Astrocyte of the cerebellum (primary cell): ENCODE results near the gene TMED5.

Experiments used
- DNase-seq: peaks from one replicate; pipeline ENCODE4 v3.0.0-alpha.2; 2011; ENCODE audit warnings: low read depth
- H3K4me3 ChIP-seq: 2 replicates; pipeline ENCODE4 v1.5.1; 2011; ENCODE audit warnings: mild to moderate bottlenecking, low read depth, low read length, moderate library complexity
- in situ Hi-C: cut with HindIII; loops from 2 replicates; pipeline ENCODE4 v1.10.0; 2017; ENCODE audit warnings: low sequenced_read_pairs
- TF ChIP-seq, protein P1 (sequence below): IDR thresholded peaks from 2 replicates; pipeline ENCODE4 v1.5.1; 2012; ENCODE audit warnings: low read length, low read depth, moderate library complexity, mild to moderate bottlenecking; ENCODE audit errors: missing control alignments

The TMED5 gene

DNA sequence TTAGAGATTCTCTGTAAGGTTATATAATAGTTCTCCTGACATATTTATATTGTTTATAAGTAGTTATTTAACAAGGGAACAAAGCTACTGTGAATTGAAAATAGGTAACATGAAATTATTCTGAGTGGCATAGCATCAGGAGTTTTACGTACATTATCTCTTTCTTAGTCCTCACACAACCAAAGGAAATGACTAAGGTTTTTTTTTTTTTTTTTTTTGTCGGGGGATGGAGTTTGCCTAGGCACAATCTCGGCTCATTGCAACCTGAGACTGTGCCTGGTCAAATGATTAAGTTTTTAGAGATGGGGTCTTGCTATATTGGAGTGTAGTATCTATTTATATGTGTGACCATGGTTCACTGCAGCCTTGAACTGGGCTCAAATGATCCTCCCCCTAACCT lies 24.9 kb downstream of the TMED5 start:
- TF ChIP-seq, protein P1, sequence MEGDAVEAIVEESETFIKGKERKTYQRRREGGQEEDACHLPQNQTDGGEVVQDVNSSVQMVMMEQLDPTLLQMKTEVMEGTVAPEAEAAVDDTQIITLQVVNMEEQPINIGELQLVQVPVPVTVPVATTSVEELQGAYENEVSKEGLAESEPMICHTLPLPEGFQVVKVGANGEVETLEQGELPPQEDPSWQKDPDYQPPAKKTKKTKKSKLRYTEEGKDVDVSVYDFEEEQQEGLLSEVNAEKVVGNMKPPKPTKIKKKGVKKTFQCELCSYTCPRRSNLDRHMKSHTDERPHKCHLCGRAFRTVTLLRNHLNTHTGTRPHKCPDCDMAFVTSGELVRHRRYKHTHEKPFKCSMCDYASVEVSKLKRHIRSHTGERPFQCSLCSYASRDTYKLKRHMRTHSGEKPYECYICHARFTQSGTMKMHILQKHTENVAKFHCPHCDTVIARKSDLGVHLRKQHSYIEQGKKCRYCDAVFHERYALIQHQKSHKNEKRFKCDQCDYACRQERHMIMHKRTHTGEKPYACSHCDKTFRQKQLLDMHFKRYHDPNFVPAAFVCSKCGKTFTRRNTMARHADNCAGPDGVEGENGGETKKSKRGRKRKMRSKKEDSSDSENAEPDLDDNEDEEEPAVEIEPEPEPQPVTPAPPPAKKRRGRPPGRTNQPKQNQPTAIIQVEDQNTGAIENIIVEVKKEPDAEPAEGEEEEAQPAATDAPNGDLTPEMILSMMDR: no peak
- no peak for DNase-seq
- in situ Hi-C loops: no loop called here

DNA sequence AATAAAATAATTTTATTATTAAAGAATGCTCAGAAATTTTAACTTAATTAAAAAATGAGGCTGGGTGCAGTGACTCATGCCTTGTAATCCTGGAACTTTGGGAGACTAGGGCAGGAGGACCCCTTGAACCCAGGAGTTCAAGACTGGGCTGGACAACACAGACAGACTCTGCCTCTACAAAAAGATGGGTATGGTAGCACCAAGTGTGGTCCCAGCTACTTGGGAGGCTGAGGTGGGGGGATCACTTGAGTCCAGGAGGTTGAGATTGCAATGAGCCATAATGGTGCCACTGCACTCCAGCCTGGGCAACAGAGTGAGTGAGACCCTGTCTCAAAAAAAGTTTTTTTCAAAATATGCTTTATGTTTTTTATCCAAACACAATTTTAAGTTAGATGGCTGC lies 25.3 kb downstream of the TMED5 start:
- TF ChIP-seq, protein P1: no peak
- H3K4me3 ChIP-seq: no peak overlapping the region
- in situ Hi-C loops: no loop called here
- DNase-seq: no peak

More for the DNA sequence above, 24.9 kb downstream of the TMED5 start:
- H3K4me3 ChIP-seq: no peak overlapping the region

DNA sequence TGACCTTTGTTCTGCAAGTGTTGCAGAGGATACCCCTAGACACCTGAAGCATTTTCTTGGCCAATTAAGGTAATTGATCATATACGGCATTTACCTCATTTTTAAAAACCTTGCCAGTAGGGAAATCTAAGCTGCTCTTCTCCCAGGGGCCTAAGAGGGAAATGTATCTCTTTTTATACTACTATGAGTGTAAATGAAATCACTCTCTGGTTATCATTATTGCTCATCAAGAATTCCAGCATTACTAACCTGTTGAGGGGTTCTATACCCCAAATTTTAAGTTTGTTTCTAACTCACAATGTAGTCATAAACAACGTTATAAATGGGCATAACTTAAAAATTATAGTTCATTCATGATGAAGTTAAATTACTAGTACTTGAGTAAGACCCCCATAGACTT lies 27.4 kb downstream of the TMED5 start:
- no peak for DNase-seq
- in situ Hi-C loops: no loop called here
- TF ChIP-seq, protein P1: no peak
- no peak overlapping the region for H3K4me3 ChIP-seq

DNA sequence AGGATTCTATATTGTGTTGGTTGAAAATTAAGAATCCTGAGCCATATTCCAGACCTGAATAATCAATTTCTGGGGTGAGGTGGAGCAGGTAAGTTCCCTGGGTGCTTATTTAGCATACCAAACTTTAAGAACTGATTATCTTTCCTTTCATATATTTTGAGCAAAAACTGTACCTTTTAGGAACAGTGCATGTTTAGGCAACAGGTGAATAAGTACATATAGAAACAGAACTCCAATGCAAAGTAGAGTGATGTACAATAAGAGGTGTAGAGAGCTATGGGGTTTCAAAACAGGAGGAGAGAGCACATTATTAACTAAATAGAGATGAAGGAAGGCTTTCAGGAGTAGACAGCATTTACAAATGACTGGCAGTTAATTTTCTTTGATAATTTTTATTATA lies 28.7 kb downstream of the TMED5 start:
- DNase-seq: no peak
- TF ChIP-seq, protein P1: no peak
- in situ Hi-C loops: no loop called here
- no peak overlapping the region for H3K4me3 ChIP-seq

DNA sequence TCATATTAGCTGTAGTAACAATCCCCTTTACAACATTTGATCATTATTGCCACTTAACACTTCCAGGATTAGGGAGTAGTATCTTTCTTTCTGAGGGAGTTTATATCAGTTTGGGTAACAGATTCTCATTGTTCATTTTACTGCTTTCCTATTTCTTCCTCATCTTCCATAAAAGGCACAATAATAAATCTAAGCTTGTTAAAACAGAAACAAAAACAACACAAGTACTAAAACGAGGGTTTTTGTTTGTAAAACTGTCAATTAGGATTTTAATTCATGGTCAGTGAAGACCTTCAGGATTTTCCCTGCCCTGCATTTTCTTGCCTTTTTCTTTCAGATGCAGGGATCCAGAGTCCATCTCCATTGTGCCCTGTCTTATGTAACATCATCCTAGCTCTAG lies 29.5 kb downstream of the TMED5 start:
- no peak overlapping the region for H3K4me3 ChIP-seq
- TF ChIP-seq, protein P1: no peak
- no peak for DNase-seq
- in situ Hi-C loops: no loop called here

DNA sequence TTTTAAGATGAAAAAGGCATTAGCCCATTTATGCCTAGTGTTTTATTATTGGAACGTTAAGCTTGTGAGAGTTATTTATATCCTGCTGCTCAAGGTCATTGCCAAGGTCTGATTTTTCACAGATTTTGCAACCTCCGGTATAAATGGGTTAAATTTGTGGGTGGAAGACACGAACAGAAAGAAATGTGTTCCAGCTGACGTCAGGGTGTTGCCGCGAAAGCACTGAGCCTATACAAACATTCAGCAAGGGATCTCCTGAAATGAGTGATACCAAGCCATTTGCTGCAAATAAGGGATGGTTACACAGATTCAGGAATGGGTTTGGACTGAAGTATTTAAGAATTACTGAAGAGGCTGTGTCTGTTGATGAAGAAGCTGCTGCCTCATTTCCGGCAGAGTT lies 32.2 kb downstream of the TMED5 start:
- in situ Hi-C loops: no loop called here
- TF ChIP-seq, protein P1: no peak
- H3K4me3 ChIP-seq: no peak overlapping the region
- no peak for DNase-seq

DNA sequence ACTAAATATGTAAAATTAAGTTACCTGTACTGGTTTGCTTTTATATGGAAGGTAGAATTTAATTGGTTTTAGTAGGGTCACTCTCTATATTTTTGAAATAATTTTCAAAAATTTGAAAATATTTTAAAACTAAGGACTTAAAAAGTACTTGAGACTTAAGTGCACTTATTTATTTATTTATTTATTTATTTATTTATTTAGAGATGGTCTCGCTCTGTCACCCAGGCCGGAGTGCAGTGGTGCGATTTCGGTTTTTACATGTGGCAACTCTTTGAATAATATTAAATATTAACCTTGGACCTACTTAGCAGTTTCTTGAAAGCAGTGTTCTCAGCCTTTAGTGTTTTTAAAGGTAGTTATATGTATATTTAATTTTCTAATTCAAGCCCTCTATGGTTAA lies 36.4 kb downstream of the TMED5 start:
- no peak overlapping the region for H3K4me3 ChIP-seq
- TF ChIP-seq, protein P1: no peak
- in situ Hi-C loops: no loop called here
- DNase-seq: no peak
